AG10803 (cell line): ENCODE data around the gene TNIP1.

Experiments used
- DNase-seq: peaks from one replicate; pipeline ENCODE4 v3.0.0; 2010; ENCODE audit warnings: low read depth
- H3K4me3 ChIP-seq: 2 replicates; pipeline ENCODE4 v1.5.1; 2011; ENCODE audit warnings: mild to moderate bottlenecking, low read length, control low read depth
- CTCF ChIP-seq: conservative IDR thresholded peaks from 2 replicates; pipeline ENCODE4 v1.5.1; 2011; ENCODE audit warnings: mild to moderate bottlenecking, low read length, control low read depth, inconsistent platforms

Gene TNIP1

GRCh38 chr5:151066920-151067319, 13.9 kb downstream of the TNIP1 start:
- DNase-seq, result no peak
- TF ChIP-seq CTCF, result no peak

GRCh38 chr5:151065609-151066008, 15.2 kb downstream of the TNIP1 start:
- no peak for TF ChIP-seq CTCF
- H3K4me3 ChIP-seq, result no peak overlapping the region
- DNase-seq, result no peak

More at GRCh38 chr5:151066920-151067319, 13.9 kb downstream of the TNIP1 start:
- no peak overlapping the region for H3K4me3 ChIP-seq

- DNase-seq, result no peak
Measured at GRCh38 chr5:151064916-151065499, 15.8 kb downstream of the TNIP1 start.

GRCh38 chr5:151063142-151063989, 17.5 kb downstream of the TNIP1 start:
- DNase-seq, result peak; percentile 77
- H3K4me3 ChIP-seq, result no peak overlapping the region
- no peak for TF ChIP-seq CTCF

More at GRCh38 chr5:151064916-151065499, 15.8 kb downstream of the TNIP1 start:
- no peak for TF ChIP-seq CTCF
- no peak overlapping the region for H3K4me3 ChIP-seq

- no peak for DNase-seq
- TF ChIP-seq CTCF, result no peak
- no peak overlapping the region for H3K4me3 ChIP-seq
Measured at GRCh38 chr5:151062405-151063141, 18.3 kb downstream of the TNIP1 start.

- DNase-seq, result no peak
- TF ChIP-seq CTCF, result no peak
- H3K4me3 ChIP-seq, result no peak overlapping the region
Measured at GRCh38 chr5:151060742-151061141, 20.1 kb downstream of the TNIP1 start.
